HL-60 (cell line): Measurements from ENCODE around the gene CRTC3.

Source experiments
- CTCF ChIP-seq: IDR thresholded peaks from one replicate; pipeline ENCODE4 v1.5.1; 2011; ENCODE audit warnings: low read length, control low read depth, inconsistent platforms; ENCODE audit not compliant: insufficient read depth
- GABPA ChIP-seq: IDR thresholded peaks from 2 replicates; pipeline ENCODE4 v1.6.1; 2012; ENCODE audit warnings: low read depth
- POLR2AphosphoS5 ChIP-seq: IDR thresholded peaks from 2 replicates; pipeline ENCODE4 v1.6.1; 2012; ENCODE audit warnings: low read depth
- REST ChIP-seq: IDR thresholded peaks from 2 replicates; pipeline ENCODE4 v1.6.1; 2012; ENCODE audit warnings: low read depth; ENCODE audit not compliant: insufficient replicate concordance

- TF ChIP-seq CTCF: no peak
- TF ChIP-seq POLR2AphosphoS5: no peak
- no peak for TF ChIP-seq GABPA
- TF ChIP-seq REST: no peak
These were observed 17.4 kb upstream of the CRTC3 start for GRCh38 chr15:90512276-90512675.
